Thoracic aorta (tissue), 2 donors: Measurements from ENCODE around the gene TLL1. TPM values are rescaled to one million over a fixed set of nuclear protein-coding genes. Genes with fewer than 3 reads are reported as not detected.

ENCODE experiments used
- ATAC-seq: fragments of 150-250 bp; one replicate; pipeline ENCODE4 v1.8.0; 2017; ENCODE audit warnings: low read depth; ENCODE audit not compliant: insufficient number of reproducible peaks, low FRiP score
- DNase-seq: peaks from one replicate; pipeline ENCODE4 v3.0.0-alpha.2; 2020; ENCODE audit warnings: low spot score
- H3K27ac ChIP-seq, 2 donors: fragments of 200-600 bp; sonication (generic); 1 replicate in 1 of 2; 2 replicates in 1 of 2; pipeline ENCODE4 v1.5.1; 2016; ENCODE audit warnings: mild to moderate bottlenecking in 2 of 2, moderate library complexity in 2 of 2
- H3K27me3 ChIP-seq: fragments of 200-600 bp; sonication (generic); replicated peaks from 2 replicates; pipeline ENCODE4 v1.6.0; 2016; ENCODE audit warnings: mild to moderate bottlenecking; ENCODE audit not compliant: insufficient read depth
- H3K36me3 ChIP-seq: fragments of 200-600 bp; sonication (generic); one replicate; pipeline ENCODE4 v1.5.1; 2016
- H3K4me1 ChIP-seq, 2 donors: fragments of 200-600 bp; sonication (generic); 1 replicate in 1 of 2; 2 replicates in 1 of 2; pipeline versions ENCODE4 v1.5.1 to v1.6.0; 2016; ENCODE audit warnings: low read depth in 2 of 2, mild to moderate bottlenecking in 1 of 2; ENCODE audit not compliant: control insufficient read depth in 1 of 2
- H3K4me3 ChIP-seq: fragments of 200-600 bp; sonication (generic); 2 replicates; pipeline ENCODE4 v1.5.1; 2016; ENCODE audit warnings: mild to moderate bottlenecking
- H3K9me3 ChIP-seq: fragments of 200-600 bp; sonication (generic); 2 replicates; pipeline ENCODE4 v1.5.1; 2016
- total RNA-seq, 2 donors: library from RNA; depleted of rRNA; stranded (reverse); fragments of >200 nt; gene quantifications; one replicate each; pipeline versions ENCODE4 v1.1.0 to v1.2.3, GENCODE V29; 2016
- TF ChIP-seq, protein P1 (sequence below): fragments of 200-600 bp; sonication (generic); IDR thresholded peaks from one replicate; pipeline ENCODE4 v1.5.1; 2019; ENCODE audit warnings: antibody characterized with exemption

The TLL1 gene
- total RNA-seq, 2 donors from 2014 or later: 3.7 to 10.6 TPM

DNA sequence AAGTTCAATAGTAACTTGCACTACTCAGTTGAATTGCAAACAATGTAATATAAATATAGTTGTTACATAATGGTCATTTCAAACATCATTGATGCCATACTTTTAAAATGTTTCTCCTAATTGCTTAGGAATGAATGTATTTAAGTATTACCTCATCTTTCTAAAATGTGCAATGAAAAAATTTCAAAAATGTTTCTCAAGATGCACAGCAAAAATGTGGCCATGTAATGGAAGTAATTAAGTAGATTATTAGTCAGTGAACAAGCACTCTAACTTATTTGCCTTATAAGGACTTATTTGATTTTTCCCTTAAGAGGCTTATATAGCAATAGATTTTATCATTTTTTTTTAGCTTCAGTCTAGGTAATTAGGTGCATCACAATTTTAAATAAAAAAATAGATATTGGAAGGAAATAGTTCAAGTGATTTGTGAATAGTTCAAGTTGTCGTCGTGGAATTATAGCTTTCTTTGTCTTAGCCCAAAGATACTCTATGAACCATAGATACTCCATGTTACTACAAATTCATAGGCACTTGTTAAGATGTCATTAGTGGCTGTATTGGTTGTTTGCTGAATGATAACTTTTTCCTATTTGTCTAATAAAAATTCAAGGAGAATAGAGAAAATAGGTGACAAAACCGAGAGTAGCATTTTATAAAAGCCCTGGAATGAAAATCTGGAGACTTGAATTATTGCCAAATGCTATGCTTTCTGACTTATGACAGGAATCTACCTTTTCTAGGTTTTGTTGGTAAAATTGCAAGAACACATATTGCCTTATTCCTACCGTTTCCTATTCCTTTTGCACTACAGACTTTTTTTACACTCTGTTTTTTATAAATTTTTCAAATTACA is 118.5 kb downstream of the TLL1 start:
- TF ChIP-seq, protein P1, sequence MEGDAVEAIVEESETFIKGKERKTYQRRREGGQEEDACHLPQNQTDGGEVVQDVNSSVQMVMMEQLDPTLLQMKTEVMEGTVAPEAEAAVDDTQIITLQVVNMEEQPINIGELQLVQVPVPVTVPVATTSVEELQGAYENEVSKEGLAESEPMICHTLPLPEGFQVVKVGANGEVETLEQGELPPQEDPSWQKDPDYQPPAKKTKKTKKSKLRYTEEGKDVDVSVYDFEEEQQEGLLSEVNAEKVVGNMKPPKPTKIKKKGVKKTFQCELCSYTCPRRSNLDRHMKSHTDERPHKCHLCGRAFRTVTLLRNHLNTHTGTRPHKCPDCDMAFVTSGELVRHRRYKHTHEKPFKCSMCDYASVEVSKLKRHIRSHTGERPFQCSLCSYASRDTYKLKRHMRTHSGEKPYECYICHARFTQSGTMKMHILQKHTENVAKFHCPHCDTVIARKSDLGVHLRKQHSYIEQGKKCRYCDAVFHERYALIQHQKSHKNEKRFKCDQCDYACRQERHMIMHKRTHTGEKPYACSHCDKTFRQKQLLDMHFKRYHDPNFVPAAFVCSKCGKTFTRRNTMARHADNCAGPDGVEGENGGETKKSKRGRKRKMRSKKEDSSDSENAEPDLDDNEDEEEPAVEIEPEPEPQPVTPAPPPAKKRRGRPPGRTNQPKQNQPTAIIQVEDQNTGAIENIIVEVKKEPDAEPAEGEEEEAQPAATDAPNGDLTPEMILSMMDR: no peak
- no peaks in the 10 kb centered on the region for H3K36me3 ChIP-seq
- no peak for ATAC-seq

DNA sequence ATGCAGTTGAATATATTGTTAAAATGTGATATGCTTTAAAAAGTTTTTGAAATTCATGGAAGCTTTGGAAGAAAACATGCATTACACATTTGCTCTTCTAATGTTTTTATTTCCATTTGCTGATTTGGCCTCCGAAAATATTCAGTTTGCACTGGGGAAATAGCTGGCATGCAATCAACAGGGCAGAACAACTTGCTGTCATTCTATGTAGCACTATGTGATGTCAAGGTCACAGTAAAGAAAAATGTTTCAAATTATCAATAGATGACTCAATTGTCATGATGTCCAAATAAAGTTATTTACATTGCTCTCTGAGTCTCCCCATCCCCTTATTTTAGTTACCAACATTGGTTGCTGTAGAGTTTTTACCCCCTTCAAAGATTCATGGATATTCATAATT is 119.2 kb downstream of the TLL1 start:
- DNase-seq: no peak
- TF ChIP-seq, protein P1: no peak
- Histone ChIP-seq H3K27me3 (no peaks in the 10 kb centered on the region), H3K4me3 (no peak overlapping the region), H3K4me1 (no peaks in the 10 kb centered on the region), H3K36me3 (no peaks in the 10 kb centered on the region), H3K9me3 (no peaks in the 10 kb centered on the region), H3K27ac (no peak overlapping the region)
- no peak for ATAC-seq

More for the DNA sequence above, 118.5 kb downstream of the TLL1 start:
- H3K4me3 ChIP-seq: no peak overlapping the region
- H3K27me3 ChIP-seq: no peaks in the 10 kb centered on the region
- H3K27ac ChIP-seq: no peak overlapping the region
- no peaks in the 10 kb centered on the region for H3K9me3 ChIP-seq
- DNase-seq: no peak
- no peaks in the 10 kb centered on the region for H3K4me1 ChIP-seq

DNA sequence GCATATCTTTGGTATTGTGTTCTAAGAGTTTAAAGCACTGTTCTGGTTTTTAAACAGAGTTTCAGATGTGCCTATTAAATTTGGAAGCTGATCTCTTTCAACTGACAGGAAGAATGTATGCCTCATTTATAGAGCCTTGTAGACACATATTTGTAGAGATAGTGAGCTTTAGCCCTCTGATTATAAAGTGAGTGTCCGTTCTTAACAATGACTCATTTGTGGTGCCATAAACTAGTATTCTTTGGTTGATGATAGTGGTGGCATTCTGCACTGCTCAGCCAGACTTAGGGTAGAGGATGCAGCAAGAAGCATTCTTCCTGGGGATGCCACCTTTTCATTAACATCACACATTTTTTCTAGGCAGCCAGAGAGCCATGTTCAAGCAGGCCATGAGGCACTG is 121.7 kb downstream of the TLL1 start:
- no peak for DNase-seq
- no peak overlapping the region for H3K4me3 ChIP-seq
- no peaks in the 10 kb centered on the region for H3K36me3 ChIP-seq
- no peaks in the 10 kb centered on the region for H3K9me3 ChIP-seq
- no peak overlapping the region for H3K27ac ChIP-seq
- H3K27me3 ChIP-seq: no peaks in the 10 kb centered on the region
- no peak for ATAC-seq
- no peaks in the 10 kb centered on the region for H3K4me1 ChIP-seq
- TF ChIP-seq, protein P1: no peak

DNA sequence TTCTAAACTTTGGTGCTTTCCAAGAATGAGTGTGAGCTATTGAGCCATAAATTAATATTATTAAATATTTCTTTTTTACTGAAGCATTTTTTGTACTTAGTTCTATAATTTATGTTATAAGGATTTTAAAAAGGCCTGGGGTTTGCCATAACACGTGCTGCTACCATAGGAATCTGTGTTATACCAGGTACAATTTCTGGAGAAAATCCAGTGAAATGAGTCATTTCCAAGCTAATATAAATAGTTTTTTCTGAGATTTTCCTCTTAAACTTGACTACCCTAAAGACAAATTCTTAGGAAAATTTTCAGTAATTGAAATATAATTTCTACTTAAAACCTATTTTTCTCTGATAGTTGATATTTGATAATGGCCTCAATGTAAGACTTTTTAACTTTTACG is 130.8 kb downstream of the TLL1 start:
- Histone ChIP-seq H3K27me3 (no peaks in the 10 kb centered on the region), H3K27ac (no peak overlapping the region), H3K4me3 (no peak overlapping the region), H3K4me1 (no peaks in the 10 kb centered on the region), H3K36me3 (no peaks in the 10 kb centered on the region), H3K9me3 (no peaks in the 10 kb centered on the region)
- no peak for DNase-seq
- TF ChIP-seq, protein P1: no peak
- no peak for ATAC-seq

DNA sequence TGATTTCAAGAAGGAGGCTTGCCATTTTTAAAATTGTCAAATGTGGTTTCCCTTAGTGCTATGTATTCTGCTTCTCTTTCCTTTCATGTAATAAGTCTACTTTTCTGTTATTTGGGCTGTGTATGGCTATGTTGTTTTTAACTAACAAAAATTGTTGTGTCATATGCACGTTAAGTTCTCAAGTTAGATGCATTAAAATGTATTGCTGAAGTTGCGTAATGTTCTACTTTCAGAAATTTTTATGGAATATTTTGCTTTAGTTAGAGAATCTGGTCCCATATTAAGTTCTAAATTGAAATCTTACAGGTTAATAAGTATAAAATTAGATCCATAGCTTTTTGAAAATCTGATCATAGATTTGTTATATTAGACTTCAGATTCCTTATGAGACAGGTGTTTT is 133.2 kb downstream of the TLL1 start:
- Histone ChIP-seq H3K27me3 (no peaks in the 10 kb centered on the region), H3K4me1 (no peaks in the 10 kb centered on the region), H3K9me3 (no peaks in the 10 kb centered on the region), H3K27ac (no peak overlapping the region), H3K4me3 (no peak overlapping the region), H3K36me3 (no peaks in the 10 kb centered on the region)
- no peak for DNase-seq
- TF ChIP-seq, protein P1: no peak
- no peak for ATAC-seq
